DMS 273 (cell line): ENCODE results near the gene PAX3.
"Not testable (repeated sequence)": the region's sequence is repeated elsewhere in the genome, so short reads cannot be mapped to it uniquely, and the experiment has no call there.

Experiments
- DNase-seq: peaks from one replicate; lab custom pipeline; 2025; ENCODE audit not compliant: unreplicated experiment; lab: John Stamatoyannopoulos, UW

PAX3 gene

DNA sequence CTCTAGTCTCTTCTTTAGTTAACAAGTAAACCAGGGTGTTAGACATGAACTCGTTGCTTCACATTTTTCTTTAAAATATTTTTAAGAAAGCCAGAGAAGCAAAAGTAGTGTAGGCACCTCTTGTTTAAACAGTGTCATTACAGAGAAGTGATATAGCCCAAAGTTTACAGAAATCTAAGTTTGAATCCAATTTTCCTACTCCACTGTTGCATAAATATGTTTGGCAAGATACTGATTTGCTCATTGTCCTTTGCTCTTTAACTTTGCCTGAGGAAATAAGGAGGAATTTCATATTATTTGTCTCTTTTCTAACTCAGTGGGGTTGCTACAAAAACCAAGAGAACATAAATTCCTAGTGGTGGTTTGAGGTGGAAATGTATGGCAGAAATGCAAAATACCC is 81.1 kb downstream of the PAX3 start:
- DNase-seq = no peak

DNA sequence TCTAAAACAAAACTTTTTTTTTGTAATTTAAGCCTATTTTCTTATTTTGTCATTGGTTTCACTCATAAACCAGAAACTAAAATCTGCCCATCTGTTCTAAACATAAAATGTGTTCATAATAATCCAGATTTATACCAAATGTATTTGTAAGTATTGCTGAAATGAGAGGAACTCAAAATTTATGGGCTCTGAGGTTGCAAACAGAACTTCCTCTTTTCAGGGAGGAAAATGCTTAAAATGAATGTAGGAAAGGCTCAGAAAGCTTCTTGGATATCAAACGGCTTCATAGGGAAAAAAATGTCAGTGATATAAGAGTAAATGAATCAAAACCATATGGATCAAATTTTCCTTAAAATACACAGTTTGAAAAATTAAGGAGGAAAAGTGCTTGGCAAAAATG is 83.9 kb downstream of the PAX3 start:
- DNase-seq = no peak

GRCh38 chr2:222213049-222213448 is 85.7 kb downstream of the PAX3 start:
- DNase-seq = no peak

DNA sequence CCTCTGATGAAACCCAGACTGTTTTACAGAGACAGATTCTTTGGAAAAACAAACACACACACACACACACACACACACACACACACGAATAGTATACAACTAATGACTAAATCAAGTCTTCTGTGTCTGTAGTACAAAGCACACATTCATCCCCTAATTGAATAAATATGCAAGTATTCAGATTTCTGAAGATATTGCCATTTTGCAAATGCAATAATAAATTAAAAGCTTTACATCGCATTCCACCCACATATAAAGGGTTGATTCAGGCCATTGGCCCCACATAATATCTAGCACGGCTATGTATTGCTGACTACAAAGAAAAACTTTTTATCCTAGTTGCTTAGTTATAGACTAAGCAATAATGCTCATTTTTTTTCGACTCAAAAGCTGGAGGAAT is 86.2 kb downstream of the PAX3 start:
- no peak for DNase-seq

DNA sequence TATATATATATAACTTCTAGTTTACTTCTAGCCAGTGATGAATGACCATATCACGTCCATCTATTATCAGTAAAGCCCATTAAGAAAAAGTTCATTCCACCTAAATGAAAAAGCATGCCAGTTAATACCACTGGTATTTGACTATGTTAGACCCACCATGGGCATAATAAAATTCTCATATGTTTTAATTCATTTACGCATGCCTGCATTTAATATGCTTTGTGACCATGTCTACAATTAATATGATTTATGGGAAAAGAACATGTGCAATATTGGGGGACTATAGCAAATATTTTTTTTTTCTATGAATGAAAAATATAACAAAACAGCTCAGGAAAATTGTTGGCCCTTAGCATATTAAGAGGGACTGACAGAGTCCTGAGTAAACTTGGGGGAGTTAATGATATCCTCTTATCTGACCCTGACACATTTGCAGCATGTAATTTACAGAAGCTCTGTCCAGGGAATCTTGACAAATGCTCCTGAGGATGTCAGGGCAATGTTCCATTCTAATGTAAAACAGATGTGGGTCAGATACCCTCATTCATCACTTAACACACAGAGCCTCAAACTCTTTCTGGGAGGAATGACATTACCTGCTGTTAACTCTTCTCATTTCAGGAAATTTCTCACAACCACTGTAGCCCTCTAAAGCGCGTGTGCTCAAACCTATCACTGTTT is 90.6 kb downstream of the PAX3 start:
- DNase-seq = no peak

GRCh38 chr2:222205136-222205535 is 93.7 kb downstream of the PAX3 start:
- DNase-seq = no peak

DNA sequence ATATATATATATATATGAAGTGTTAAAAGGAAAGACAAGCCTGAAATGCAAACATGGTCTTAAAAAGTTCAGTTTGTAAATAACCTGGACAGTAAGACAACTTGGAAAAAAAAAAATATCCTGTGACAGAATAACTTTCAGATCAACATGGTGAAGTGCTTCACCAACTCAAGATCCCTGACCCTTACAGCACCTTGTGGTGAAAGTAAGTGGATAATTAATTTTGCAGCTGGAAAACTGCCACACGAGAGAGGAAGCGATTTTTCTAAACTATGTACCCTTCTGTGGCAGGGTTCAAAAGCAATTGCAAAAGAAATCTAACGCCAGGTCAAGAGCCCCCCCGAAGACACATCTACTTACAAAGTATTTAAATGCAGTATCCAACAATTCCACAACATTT is 95.8 kb downstream of the PAX3 start:
- no peak for DNase-seq

DNA sequence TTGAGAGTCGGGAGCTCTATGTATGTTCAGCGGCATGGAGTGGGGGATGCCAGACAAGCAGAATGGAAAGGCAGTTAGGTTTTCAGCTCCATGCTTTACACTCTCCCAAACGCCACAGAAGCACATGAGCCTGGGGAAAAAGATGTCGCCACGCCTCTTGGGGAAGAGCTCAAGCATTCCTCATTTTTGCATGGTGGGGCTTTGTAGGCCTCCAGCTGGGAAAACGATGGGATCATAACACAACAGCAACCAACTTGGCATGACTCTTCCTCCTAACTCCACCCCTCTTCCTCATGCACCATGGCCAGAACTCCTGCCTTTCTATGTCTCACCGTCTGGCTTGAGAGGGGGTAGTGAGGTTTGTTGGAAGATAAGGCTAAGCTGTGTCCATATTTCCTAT is 102.6 kb downstream of the PAX3 start:
- no peak for DNase-seq

DNA sequence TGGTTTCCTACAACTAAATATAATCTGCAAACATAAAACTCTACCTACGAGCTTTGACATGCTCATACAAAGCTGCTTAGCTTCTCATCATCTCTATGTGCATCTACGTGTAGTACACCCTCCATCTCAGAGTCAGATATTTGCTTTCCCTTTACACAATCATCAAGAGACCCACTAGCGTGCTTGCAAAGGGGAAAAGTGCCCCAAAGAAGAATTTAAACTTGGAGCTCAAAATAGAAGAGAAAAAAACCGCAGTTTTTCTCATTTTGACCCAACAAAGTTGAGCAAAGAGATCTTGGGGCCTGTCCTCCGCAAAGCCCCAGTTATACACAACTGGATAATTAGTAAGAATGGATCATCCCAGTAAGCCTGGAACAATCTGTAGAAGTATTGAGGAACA is 104.1 kb downstream of the PAX3 start:
- DNase-seq = no peak

GRCh38 chr2:222193328-222193983 is 105.3 kb downstream of the PAX3 start:
- DNase-seq = no peak

DNA sequence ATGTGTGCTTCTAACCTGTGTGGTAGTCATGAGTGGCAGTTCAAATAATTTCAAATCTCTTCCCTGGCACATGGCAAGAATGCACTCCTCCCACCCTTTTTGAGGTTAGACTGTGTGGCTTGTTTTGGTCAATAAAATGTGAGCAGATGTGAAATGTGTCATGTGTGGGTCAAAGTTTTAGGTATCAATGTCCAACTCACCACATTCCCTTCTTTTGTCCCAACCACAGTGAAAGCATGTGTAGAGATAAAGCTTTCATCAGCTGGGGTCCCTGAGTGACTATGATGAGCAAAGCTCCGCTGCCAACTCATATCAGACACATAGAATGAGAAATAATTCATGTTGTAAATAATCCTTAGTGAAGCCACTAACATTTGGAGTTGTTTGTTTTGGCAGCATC is 118.2 kb downstream of the PAX3 start:
- no peak for DNase-seq

DNA sequence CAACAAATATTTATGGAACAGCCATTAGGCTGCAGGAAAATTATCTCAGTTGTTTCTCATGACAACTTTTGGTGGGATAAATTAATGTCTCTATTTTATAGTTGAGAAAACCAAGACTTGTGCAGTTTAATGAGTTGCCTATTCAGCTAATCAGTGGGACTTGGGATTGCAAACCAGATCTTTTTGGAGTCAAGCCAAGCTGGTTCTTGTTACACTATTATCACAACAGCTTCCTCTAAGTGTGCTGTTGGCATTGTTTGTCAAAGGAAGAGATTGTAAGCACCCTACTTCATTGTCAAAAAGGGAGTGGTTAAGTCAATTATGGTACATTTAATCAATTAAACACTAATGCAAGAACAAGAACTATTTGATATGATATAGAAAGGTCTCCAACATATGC is 119.2 kb downstream of the PAX3 start:
- peak; percentile 46 for DNase-seq

- DNase-seq = no peak
Observed at GRCh38 chr2:222178450-222178849, 120.3 kb downstream of the PAX3 start.

DNA sequence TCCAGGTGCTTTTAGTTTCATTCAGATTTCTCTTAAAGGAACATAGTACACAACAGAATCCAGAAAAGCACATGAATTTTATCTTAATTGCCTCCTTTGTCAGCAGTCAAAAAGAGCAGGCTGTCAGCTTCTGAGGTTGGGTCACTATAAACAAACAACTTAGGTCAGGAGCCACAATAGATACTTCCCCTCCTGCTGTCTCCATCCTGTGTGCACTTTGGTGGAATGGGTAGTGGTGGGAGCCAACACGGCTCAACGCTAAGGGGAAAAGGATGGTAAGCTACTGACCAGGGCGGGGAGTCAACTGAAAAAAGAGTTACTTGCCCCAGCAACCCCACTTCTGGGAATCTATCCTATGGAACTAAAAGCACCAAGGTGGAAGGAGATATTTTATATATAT is 121.9 kb downstream of the PAX3 start:
- no peak for DNase-seq

- DNase-seq = no peak
Observed at GRCh38 chr2:222174450-222174849, 124.3 kb downstream of the PAX3 start.

DNA sequence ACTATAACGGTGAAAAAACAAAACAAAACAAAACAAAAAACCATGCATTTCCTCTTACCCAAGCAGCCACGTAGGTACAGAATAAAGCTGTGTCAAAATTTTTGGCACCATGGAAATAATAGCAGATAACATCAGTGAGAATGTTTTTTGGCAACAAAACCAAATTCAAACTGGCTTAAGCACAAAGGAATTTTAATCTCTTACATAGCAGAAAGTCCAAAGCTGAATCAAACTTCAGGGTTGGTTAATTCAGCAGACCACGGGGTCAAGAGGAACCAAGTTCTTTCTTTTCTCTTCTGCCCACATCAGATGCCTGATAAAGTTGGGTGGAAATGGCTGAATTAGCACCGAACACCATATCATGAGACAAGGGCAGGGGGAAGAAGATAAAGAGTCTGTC is 129.5 kb downstream of the PAX3 start:
- DNase-seq = no peak

DNA sequence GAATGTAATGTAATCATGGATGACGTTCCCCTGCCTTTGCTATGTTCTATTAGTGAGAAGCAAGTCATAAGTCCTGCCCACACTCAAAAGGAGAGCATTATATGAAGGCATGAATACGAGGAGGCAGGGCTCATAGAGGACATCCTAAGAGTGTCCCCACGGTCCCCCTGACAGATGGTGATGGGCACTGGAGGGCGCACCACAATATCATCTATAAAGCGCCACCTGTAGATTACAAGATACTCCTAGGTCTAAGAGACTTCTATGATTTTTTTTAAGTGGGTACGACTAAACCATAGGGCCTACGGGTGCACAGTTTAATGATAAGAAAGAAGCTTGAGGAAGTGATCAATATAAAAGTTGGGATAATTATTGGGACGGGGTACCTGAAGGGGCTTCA is 131.0 kb downstream of the PAX3 start:
- no peak for DNase-seq

- no peak for DNase-seq
Observed at GRCh38 chr2:222160944-222161343, 137.9 kb downstream of the PAX3 start.

- DNase-seq = no peak
Observed at GRCh38 chr2:222160125-222160524, 138.7 kb downstream of the PAX3 start.

DNA sequence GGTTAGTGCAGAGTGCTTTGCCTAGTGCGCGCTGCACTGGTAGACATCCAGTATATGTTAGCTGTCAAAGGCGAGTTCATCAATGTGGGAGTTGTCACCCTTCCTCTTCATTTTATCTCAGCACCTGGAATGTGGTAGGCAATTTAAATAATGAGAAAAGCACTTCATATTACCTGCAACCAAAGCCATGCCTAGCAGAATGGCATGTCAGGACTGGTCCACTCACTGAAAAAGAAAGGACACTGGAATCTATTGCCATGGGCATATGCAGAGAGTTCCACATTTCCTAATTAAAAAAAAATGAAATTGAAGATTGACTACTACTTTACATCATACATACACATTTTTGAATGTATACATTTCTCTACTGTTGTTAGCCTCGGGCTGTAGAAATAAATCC is 139.6 kb downstream of the PAX3 start:
- DNase-seq = no peak

DNA sequence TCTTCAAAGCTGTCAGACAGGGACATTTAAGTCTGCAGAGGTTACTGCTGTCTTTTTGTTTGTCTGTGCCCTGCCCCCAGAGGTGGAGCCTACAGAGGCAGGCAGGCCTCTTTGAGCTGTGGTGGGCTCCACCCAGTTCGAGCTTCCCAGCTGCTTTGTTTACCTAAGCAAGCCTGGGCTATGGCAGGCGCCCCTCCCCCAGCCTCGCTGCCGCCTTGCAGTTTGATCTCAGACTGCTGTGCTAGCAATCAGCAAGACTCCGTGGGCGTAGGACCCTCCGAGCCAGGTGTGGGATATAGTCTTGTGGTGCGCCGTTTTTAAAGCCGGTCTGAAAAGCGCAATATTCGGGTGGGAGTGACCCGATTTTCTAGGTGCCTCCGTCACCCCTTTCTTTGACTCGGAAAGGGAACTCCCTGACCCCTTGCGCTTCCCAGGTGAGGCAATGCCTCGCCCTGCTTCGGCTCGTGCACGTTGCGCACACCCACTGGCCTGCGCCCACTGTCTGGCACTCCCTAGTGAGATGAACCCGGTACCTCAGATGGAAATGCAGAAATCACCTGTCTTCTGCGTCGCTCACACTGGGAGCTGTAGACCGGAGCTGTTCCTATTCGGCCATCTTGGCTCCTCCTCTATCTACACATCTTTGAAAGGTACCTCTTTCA is 143.7 kb downstream of the PAX3 start:
- not testable (repeated sequence) for DNase-seq
